D721Med (cell line): ENCODE results near the gene FOSL2.
"Not testable (repeated sequence)": the region's sequence is repeated elsewhere in the genome, so short reads cannot be mapped to it uniquely, and the experiment has no call there.

ENCODE experiments used
- DNase-seq: peaks from one replicate; pipeline ENCODE4 v3.0.0; 2011; ENCODE audit warnings: low spot score; ENCODE audit not compliant: insufficient read length
- FAIRE-seq: peaks from 2 replicates; lab custom pipeline; 2011; peaks lifted over from hg19 to GRCh38; lab: Jason Lieb, UNC
- CTCF ChIP-seq: IDR thresholded peaks from 2 replicates; pipeline ENCODE4 v1.5.1; 2012; ENCODE audit warnings: mild to moderate bottlenecking, control low read depth; ENCODE audit not compliant: insufficient read depth; ENCODE audit errors: missing control alignments

FOSL2 gene

GRCh38 chr2:28367667-28368356 is 24.8 kb upstream of the FOSL2 start:
- DNase-seq, result no peak
- TF ChIP-seq CTCF, result no peak
- FAIRE-seq, result no peak

- FAIRE-seq (no peak), DNase-seq (no peak)
- TF ChIP-seq CTCF, result no peak
These were observed 24.3 kb upstream of the FOSL2 start for GRCh38 chr2:28368357-28368798.

GRCh38 chr2:28369358-28369757 is 23.3 kb upstream of the FOSL2 start:
- FAIRE-seq, result no peak
- no peak for TF ChIP-seq CTCF
- DNase-seq, result no peak

- no peak for FAIRE-seq
- no peak for DNase-seq
- no peak for TF ChIP-seq CTCF
These were observed 22.3 kb upstream of the FOSL2 start for GRCh38 chr2:28370354-28370753.

- DNase-seq, FAIRE-seq: not testable (repeated sequence)
These were observed 20.9 kb upstream of the FOSL2 start for GRCh38 chr2:28371728-28372127.

GRCh38 chr2:28373854-28374253 is 18.8 kb upstream of the FOSL2 start:
- TF ChIP-seq CTCF, result no peak
- FAIRE-seq, result no peak
- no peak for DNase-seq

GRCh38 chr2:28374331-28374730 is 18.3 kb upstream of the FOSL2 start:
- FAIRE-seq (no peak), DNase-seq (no peak)
- no peak for TF ChIP-seq CTCF
